Measurements from ENCODE around the gene CYTH4. TPM values are rescaled to one million over a fixed set of nuclear protein-coding genes. Genes with fewer than 3 reads are reported as not detected.

Gene CYTH4, protein sequence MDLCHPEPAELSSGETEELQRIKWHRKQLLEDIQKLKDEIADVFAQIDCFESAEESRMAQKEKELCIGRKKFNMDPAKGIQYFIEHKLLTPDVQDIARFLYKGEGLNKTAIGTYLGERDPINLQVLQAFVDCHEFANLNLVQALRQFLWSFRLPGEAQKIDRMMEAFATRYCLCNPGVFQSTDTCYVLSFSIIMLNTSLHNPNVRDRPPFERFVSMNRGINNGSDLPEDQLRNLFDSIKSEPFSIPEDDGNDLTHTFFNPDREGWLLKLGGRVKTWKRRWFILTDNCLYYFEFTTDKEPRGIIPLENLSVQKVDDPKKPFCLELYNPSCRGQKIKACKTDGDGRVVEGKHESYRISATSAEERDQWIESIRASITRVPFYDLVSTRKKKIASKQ
- total RNA-seq, result 0.08 TPM in 1 of 2 replicates, not detected in the other

DNA sequence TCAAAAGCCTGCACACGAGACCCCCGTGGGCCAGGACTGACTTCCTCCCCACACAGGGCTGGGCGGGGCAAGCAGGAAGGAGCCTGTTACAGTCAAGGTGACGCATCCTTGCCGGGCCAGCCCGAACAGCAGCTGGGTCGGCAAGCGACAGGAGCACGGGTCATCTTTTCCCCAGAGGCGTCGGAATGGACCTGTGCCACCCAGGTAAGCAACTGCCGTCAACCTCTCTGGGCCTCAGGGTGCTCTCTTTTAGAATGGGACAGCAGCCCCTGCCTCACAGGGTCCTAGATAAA, at the start of gene CYTH4:
Gene CYTH4, plus strand, starts transcription at position 124 of the 293 bp plus-strand sequence. Its CDS starts 62 bp downstream, at position 186.

DNA sequence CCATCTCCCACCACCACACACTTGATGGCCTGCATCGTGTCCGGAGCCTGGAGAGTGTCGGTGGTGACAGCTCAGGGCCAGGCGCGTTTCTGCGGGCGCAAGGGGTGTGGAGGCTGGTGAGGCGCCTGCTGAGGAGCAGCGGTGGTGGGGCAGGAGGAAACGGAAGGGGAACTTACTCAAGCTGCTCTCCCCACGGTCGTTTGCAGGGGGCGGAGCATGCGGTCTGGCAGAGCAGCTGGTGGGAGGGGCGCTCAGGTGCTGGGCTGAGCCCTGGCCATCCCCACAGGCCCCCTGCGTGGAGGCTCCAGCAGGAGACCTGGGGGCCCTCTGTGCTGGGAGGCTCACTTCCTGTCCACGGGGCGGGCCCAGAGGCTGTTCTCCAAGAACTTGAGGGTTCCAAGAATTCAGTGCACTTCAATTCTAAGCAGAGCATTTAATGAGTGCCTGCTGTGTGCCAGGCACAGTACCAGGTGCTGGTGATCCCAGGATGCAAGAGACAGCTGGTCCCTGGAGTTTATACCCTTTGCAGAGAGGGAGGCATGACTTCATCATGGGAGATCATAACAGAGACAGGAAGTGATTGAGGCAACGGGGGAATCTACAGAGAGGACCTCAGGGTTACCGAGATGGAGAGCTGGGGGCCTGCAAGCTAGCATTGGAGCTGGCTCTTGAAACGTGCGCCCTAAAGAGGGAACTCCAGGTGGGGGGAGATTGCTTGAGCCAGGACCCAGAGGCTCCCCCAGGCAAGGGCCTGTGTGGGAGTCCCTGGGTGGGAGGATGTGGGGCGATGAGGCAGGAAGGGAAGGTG, 38.0 kb upstream of the CYTH4 start, which contains the start of gene RAC2:
Gene RAC2, minus strand, starts transcription at position 156 of the 808 bp plus-strand sequence. Its CDS starts 121 bp downstream, at position 35.

Other genes starting within 250 kb of the CYTH4 start
- gene KCTD17, start 230.8 kb upstream of the CYTH4 start, total RNA-seq, result 19.0 and 22.7 TPM in 2 replicates
- gene TMPRSS6, start 172.8 kb upstream of the CYTH4 start, total RNA-seq, result not detected in 2 replicates
- 0.08 and 1.9 TPM in 2 replicates for gene IL2RB, start 132.6 kb upstream of the CYTH4 start, total RNA-seq
- gene C1QTNF6, start 94.3 kb upstream of the CYTH4 start, total RNA-seq, result 7.8 and 9.9 TPM in 2 replicates
- gene SSTR3, start 70.0 kb upstream of the CYTH4 start, total RNA-seq, result not detected in 2 replicates
- 153 and 181 TPM in 2 replicates for gene RAC2, start 38.2 kb upstream of the CYTH4 start, total RNA-seq
- gene ELFN2, start 145.0 kb downstream of the CYTH4 start, total RNA-seq, result 0.61 and 1.9 TPM in 2 replicates
- gene MFNG, start 203.9 kb downstream of the CYTH4 start, total RNA-seq, result 2.5 and 4.0 TPM in 2 replicates
- gene CARD10, start 236.9 kb downstream of the CYTH4 start, total RNA-seq, result 67.6 and 88.3 TPM in 2 replicates

Measured in hair follicular keratinocyte (primary cell).